ENCODE measurements around the gene CAPN15. TPM values are rescaled to one million over a fixed set of nuclear protein-coding genes. Genes with fewer than 3 reads are reported as not detected.

The CAPN15 gene
- total RNA-seq, 4 donors from 2014 or later = 50.3 to 249 (median 167) TPM

- no peak for TF ChIP-seq POLR2A (IDR thresholded peaks at IDR 0.05)
- no peak for TF ChIP-seq CTCF (IDR thresholded peaks at IDR 0.05)
- Histone ChIP-seq H3K4me3 (no peak overlapping the region), H3K27ac (no peak overlapping the region), H3K27me3 (peaks cover 0 to 18% of the 10 kb centered on the region in 2 donors), H3K9me3 (no peaks in the 10 kb centered on the region), H3K36me3 (no peaks in the 10 kb centered on the region), H3K4me1 (peaks cover 7 to 42% (median 27%) of the 10 kb centered on the region in 4 donors)
- DNase-seq = no peak
These were observed 37.3 kb downstream of the CAPN15 start for GRCh38 chr16:564690-565418.

- TF ChIP-seq CTCF (IDR thresholded peaks at IDR 0.05) (no peak), POLR2A (IDR thresholded peaks at IDR 0.05) (no peak)
- Histone ChIP-seq H3K4me1 (peaks cover 7 to 44% (median 26%) of the 10 kb centered on the region in 4 donors), H3K4me3 (no peak overlapping the region), H3K27ac (peak overlapping the region in 2 of 4 donors; percentile 50 to 65), H3K36me3 (no peaks in the 10 kb centered on the region), H3K9me3 (no peaks in the 10 kb centered on the region), H3K27me3 (peaks cover 0 to 13% of the 10 kb centered on the region in 2 donors)
- DNase-seq = no peak
These were observed 38.2 kb downstream of the CAPN15 start for GRCh38 chr16:565419-566330.

GRCh38 chr16:566475-567372 is 39.2 kb downstream of the CAPN15 start, which contains the start of gene NHLRC4:
NHLRC4 (plus strand) TSS chr16:567005; CDS start chr16:568048, 1,043 bp downstream.
- Histone ChIP-seq H3K4me1 (peaks cover 7 to 49% (median 28%) of the 10 kb centered on the region in 4 donors), H3K4me3 (peak within 1 kb of the TSS in 3 of 4 donors; percentile 25 to 48 (median 39)), H3K36me3 (no peaks in the 10 kb centered on the region), H3K9me3 (no peaks in the 10 kb centered on the region), H3K27ac (peak within 1 kb of the TSS; percentile 34 to 65 (median 48)), H3K27me3 (peaks cover 0 to 4% of the 10 kb centered on the region in 2 donors)
- TF ChIP-seq CTCF (IDR thresholded peaks at IDR 0.05) (no peak), POLR2A (IDR thresholded peaks at IDR 0.05) (no peak)
- peak; percentile 74 to 90 (median 85) for DNase-seq

GRCh38 chr16:567373-568256 is 40.1 kb downstream of the CAPN15 start:
- no peaks in the 10 kb centered on the region for H3K9me3 ChIP-seq
- no peak for DNase-seq
- H3K27ac ChIP-seq = peak overlapping the region; percentile 34 to 65 (median 48)
- peaks cover 7 to 49% (median 28%) of the 10 kb centered on the region in 4 donors for H3K4me1 ChIP-seq
- no peak for TF ChIP-seq CTCF (IDR thresholded peaks at IDR 0.05)
- no peak for TF ChIP-seq POLR2A (IDR thresholded peaks at IDR 0.05)
- H3K27me3 ChIP-seq = no peaks in the 10 kb centered on the region
- H3K4me3 ChIP-seq = peak overlapping the region in 3 of 4 donors; percentile 25 to 48 (median 39)
- H3K36me3 ChIP-seq = no peaks in the 10 kb centered on the region

Measured in Peyer's patch (tissue), 4 donors.